Osteocyte (in vitro differentiated cells): ENCODE results near the gene MEPE. TPM values are rescaled to one million over a fixed set of nuclear protein-coding genes. Genes with fewer than 3 reads are reported as not detected.

ENCODE experiments used
- DNase-seq: peaks from one replicate; pipeline ENCODE4 v3.0.0; 2021; ENCODE audit warnings: mixed read lengths; ENCODE audit not compliant: unreplicated experiment; ENCODE audit errors: extremely low spot score
- H3K27ac Mint-ChIP-seq: one replicate; pipeline ENCODE4 v1.8.0; 2021; ENCODE audit warnings: mild to moderate bottlenecking, mixed read lengths; ENCODE audit not compliant: unreplicated experiment
- H3K27me3 Mint-ChIP-seq: one replicate; pipeline ENCODE4 v1.8.0; 2021; ENCODE audit warnings: mixed read lengths; ENCODE audit not compliant: unreplicated experiment
- H3K36me3 Mint-ChIP-seq: one replicate; pipeline ENCODE4 v1.8.0; 2021; ENCODE audit warnings: mixed read lengths; ENCODE audit not compliant: unreplicated experiment
- H3K4me1 Mint-ChIP-seq: one replicate; pipeline ENCODE4 v1.8.0; 2021; ENCODE audit warnings: mixed read lengths; ENCODE audit not compliant: unreplicated experiment
- H3K4me3 Mint-ChIP-seq: one replicate; pipeline ENCODE4 v1.8.0; 2021; ENCODE audit warnings: mild to moderate bottlenecking, moderate library complexity, mixed read lengths; ENCODE audit not compliant: unreplicated experiment
- H3K9me3 Mint-ChIP-seq: one replicate; pipeline ENCODE4 v1.8.0; 2021; ENCODE audit warnings: mixed read lengths; ENCODE audit not compliant: unreplicated experiment
- total RNA-seq: library from RNA; stranded (reverse); gene quantifications from 2 replicates; pipeline ENCODE4 v1.2.1, GENCODE V29; 2021
- TF ChIP-seq, protein P1 (sequence below): fragments of 200-600 bp; sonication (generic); IDR thresholded peaks from 2 replicates; pipeline ENCODE4 v1.5.0; 2021; ENCODE audit warnings: antibody characterized with exemption, mild to moderate bottlenecking, moderate library complexity

The MEPE gene
- total RNA-seq, 1 donor from 2014 or later, result not detected

DNA sequence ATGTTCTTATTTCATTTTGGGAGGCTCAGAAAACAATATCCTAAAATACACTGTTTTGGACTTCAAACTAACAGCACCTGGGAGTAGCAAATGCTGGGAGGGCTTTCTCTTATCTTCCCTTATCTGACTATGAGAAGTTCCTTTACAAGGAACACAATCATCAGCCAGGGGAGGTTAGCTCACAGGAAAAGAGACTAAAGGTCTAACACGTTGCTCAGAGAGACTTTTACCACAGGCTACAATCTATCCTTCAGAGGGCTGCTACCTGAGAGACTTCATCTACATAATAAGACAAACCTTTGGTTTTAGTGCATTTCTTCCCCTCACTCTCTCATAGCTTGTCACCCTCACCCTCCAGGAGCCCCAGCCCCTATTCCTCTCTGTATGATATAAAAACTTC, 35.8 kb downstream of the MEPE start:
- H3K9me3 Mint-ChIP-seq, result no peaks in the 10 kb centered on the region
- H3K4me1 Mint-ChIP-seq, result peaks cover 18% of the 10 kb centered on the region
- no peak overlapping the region for H3K27ac Mint-ChIP-seq
- DNase-seq, result no peak
- TF ChIP-seq, protein P1, sequence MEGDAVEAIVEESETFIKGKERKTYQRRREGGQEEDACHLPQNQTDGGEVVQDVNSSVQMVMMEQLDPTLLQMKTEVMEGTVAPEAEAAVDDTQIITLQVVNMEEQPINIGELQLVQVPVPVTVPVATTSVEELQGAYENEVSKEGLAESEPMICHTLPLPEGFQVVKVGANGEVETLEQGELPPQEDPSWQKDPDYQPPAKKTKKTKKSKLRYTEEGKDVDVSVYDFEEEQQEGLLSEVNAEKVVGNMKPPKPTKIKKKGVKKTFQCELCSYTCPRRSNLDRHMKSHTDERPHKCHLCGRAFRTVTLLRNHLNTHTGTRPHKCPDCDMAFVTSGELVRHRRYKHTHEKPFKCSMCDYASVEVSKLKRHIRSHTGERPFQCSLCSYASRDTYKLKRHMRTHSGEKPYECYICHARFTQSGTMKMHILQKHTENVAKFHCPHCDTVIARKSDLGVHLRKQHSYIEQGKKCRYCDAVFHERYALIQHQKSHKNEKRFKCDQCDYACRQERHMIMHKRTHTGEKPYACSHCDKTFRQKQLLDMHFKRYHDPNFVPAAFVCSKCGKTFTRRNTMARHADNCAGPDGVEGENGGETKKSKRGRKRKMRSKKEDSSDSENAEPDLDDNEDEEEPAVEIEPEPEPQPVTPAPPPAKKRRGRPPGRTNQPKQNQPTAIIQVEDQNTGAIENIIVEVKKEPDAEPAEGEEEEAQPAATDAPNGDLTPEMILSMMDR, result no peak
- H3K36me3 Mint-ChIP-seq, result no peaks in the 10 kb centered on the region
- H3K4me3 Mint-ChIP-seq, result no peak overlapping the region
- no peaks in the 10 kb centered on the region for H3K27me3 Mint-ChIP-seq

GRCh38 chr4:87872028-87872427, 39.3 kb downstream of the MEPE start:
- DNase-seq, result no peak
- H3K27me3 Mint-ChIP-seq, result no peaks in the 10 kb centered on the region
- H3K4me3 Mint-ChIP-seq, result no peak overlapping the region
- peaks cover 12% of the 10 kb centered on the region for H3K4me1 Mint-ChIP-seq
- TF ChIP-seq, protein P1, result no peak
- no peak overlapping the region for H3K27ac Mint-ChIP-seq
- H3K9me3 Mint-ChIP-seq, result no peaks in the 10 kb centered on the region
- H3K36me3 Mint-ChIP-seq, result no peaks in the 10 kb centered on the region

- no peaks in the 10 kb centered on the region for H3K36me3 Mint-ChIP-seq
Observed at GRCh38 chr4:87875191-87875590, 42.4 kb downstream of the MEPE start.

DNA sequence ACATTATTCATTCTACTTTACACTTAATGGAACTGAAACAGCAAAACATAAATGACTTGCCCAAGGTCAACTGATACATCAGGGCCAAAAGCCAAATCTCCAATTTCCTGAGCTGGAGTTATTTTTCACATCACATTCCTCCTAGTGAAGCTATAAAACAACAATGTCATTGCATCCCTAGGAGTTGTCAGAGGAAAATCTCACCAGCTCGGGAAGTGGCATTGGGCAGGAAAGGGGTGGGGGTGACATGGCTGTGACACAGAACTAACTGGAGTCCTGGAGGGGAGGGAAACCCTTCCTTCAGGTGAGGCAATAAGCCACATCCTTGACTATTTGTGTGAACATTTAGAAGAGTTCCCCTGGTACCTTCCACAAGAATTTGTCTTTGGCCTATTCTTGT, 47.3 kb downstream of the MEPE start:
- H3K4me1 Mint-ChIP-seq, result peaks cover 6% of the 10 kb centered on the region
- H3K27me3 Mint-ChIP-seq, result no peaks in the 10 kb centered on the region
- no peak for DNase-seq
- TF ChIP-seq, protein P1, result no peak
- peaks cover 4% of the 10 kb centered on the region for H3K9me3 Mint-ChIP-seq
- H3K27ac Mint-ChIP-seq, result no peak overlapping the region
- H3K4me3 Mint-ChIP-seq, result no peak overlapping the region
- H3K36me3 Mint-ChIP-seq, result no peaks in the 10 kb centered on the region

More at GRCh38 chr4:87875191-87875590, 42.4 kb downstream of the MEPE start:
- Mint-ChIP-seq H3K4me3 (no peak overlapping the region), H3K27ac (no peak overlapping the region), H3K4me1 (peaks cover 8% of the 10 kb centered on the region), H3K9me3 (peaks cover 4% of the 10 kb centered on the region), H3K27me3 (no peaks in the 10 kb centered on the region)
- TF ChIP-seq, protein P1, result no peak
- no peak for DNase-seq

DNA sequence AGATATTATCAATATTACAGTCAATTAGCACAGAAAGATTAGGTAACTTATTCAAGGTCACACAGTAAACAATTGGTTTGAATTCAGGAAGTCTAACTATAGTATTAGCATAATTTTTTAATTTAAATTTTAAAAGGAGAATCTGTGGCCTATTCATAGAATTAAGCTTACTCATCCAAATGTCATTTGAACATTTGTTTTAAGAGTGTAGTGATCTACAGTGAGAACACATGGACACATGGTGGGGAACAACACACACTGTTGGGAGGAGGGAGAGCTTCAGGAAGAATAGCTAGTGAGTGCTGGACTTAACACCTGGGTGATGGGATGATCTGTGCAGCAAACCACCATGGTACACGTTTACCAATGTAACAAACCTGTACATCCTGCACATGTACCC, 48.3 kb downstream of the MEPE start:
- TF ChIP-seq, protein P1, result no peak
- Mint-ChIP-seq H3K9me3 (peaks cover 4% of the 10 kb centered on the region), H3K36me3 (no peaks in the 10 kb centered on the region), H3K27me3 (peaks cover 5% of the 10 kb centered on the region), H3K4me3 (no peak overlapping the region), H3K27ac (no peak overlapping the region), H3K4me1 (no peaks in the 10 kb centered on the region)
- DNase-seq, result no peak
